ENCODE results near the gene MAPK14. TPM values are rescaled to one million over a fixed set of nuclear protein-coding genes. Genes with fewer than 3 reads are reported as not detected.

MAPK14 gene
- total and polyA plus RNA-seq, 2 of the 4 experiments (the other 2 are of a cell fraction): 28.4 to 74.4 TPM

GRCh38 chr6:36120018-36120417 lies 92.4 kb downstream of the MAPK14 start:
- H4K5ac ChIP-seq (ENCODE audit: low read depth, low read length): no peak overlapping the region
- H3K56ac ChIP-seq (ENCODE audit: extremely low read depth, insufficient read depth, low read length): no peak overlapping the region
- no peak overlapping the region for H4K91ac ChIP-seq (ENCODE audit: insufficient read depth, low read depth, low read length)
- no peak overlapping the region for H3K4me3 ChIP-seq (ENCODE audit: insufficient read depth, low read depth, low read length)
- TF ChIP-seq MAFK (IDR thresholded peaks at IDR 0.05; ENCODE audit: low read depth, low read length) (no peak), CTCF (conservative IDR thresholded peaks at IDR 0.05; ENCODE audit: low read depth, low read length) (no peak), CEBPB (IDR thresholded peaks at IDR 0.05; ENCODE audit: low read depth, low read length) (no peak), RCOR1 (IDR thresholded peaks at IDR 0.05; ENCODE audit: insufficient replicate concordance, low read length) (no peak), CHD1 (IDR thresholded peaks at IDR 0.05; ENCODE audit: low read depth, low read length) (no peak), FOS (IDR thresholded peaks at IDR 0.05; ENCODE audit: low read depth, low read length) (no peak), POLR2A (IDR thresholded peaks at IDR 0.05; ENCODE audit: low read depth, low read length) (no peak), MXI1 (IDR thresholded peaks at IDR 0.05; ENCODE audit: borderline replicate concordance, low read depth, low read length) (no peak), BHLHE40 (IDR thresholded peaks at IDR 0.05; ENCODE audit: low read depth, low read length) (no peak)
- peaks cover 2% of the 10 kb centered on the region; the same call in 1 of the 2 replicates for H3K36me3 ChIP-seq (ENCODE audit: control insufficient read depth, insufficient read depth, low read length)
- ATAC-seq (ENCODE audit: low read depth) (no peak), DNase-seq (no peak)
- H3K9me3 ChIP-seq (ENCODE audit: control insufficient read depth, insufficient read depth, low read length): no peaks in the 10 kb centered on the region
- no peak overlapping the region for H2BK20ac ChIP-seq (ENCODE audit: low read depth, low read length)
- POLR2A ChIA-PET (ENCODE audit: unreplicated experiment): no interaction called here
- H3K4ac ChIP-seq (ENCODE audit: low read depth, low read length): no peak overlapping the region
- in situ Hi-C loops (cut with MboI; ENCODE audit: low sequenced_read_pairs) (loop anchor here (5.0 kb wide), 1 partner anchor 82 kb away; no protein-coding TSS in a partner anchor), intact Hi-C loops (cut with micrococcal nuclease) (no loop called here), dilution Hi-C loops (cut with HindIII; ENCODE audit: low sequenced_read_pairs, unreplicated experiment) (no loop called here)
- peaks cover 7% of the 10 kb centered on the region for H3K4me1 ChIP-seq (ENCODE audit: control insufficient read depth, insufficient read depth, low read length)
- H4K20me1 ChIP-seq (ENCODE audit: insufficient read depth, low read length): no peaks in the 10 kb centered on the region
- no peak overlapping the region for H2AK9ac ChIP-seq (replicated peaks; ENCODE audit: low read depth, low read length, poor library complexity)
- H3K27me3 ChIP-seq (ENCODE audit: control insufficient read depth, insufficient read depth, low read length): no peaks in the 10 kb centered on the region
- no peak overlapping the region for H4K8ac ChIP-seq (ENCODE audit: low read depth in 2 of 2, low read length in 2 of 2)
- H3K14ac ChIP-seq (replicated peaks; ENCODE audit: low read depth, low read length): no peak overlapping the region
- H2BK120ac ChIP-seq (ENCODE audit: low read depth, low read length): no peak overlapping the region
- no CpG with 5 or more reads among the region's 6 CpGs for WGBS, 2 experiments (ENCODE audit: extremely low coverage in 2 of 2, insufficient read length in 1 of 2)
- no peak overlapping the region for H3K27ac ChIP-seq (ENCODE audit: insufficient read depth, low read length)
- H3K18ac ChIP-seq (ENCODE audit: low read depth, low read length): no peak overlapping the region
- no peak overlapping the region for H2AK5ac ChIP-seq (ENCODE audit: low read depth, low read length)
- BruUV-seq (replicated peaks): no TSS peak
- CTCF ChIA-PET: interaction anchor here (0.8 kb wide), 1 partner anchor 221 kb away, joined by 3 read pairs; no protein-coding TSS in a partner anchor
- peaks cover 5% of the 10 kb centered on the region; the same call in 1 of the 2 replicates for H3K9me1 ChIP-seq (ENCODE audit: insufficient read depth, low read length)
- H2BK5ac ChIP-seq (ENCODE audit: low read depth, low read length, poor library complexity, severe bottlenecking): no peak overlapping the region
- no peak overlapping the region for H3K9ac ChIP-seq (ENCODE audit: low read depth, low read length)
- no peak overlapping the region for H3K23ac ChIP-seq (ENCODE audit: low read depth, low read length)
- no peak overlapping the region for H3K4me2 ChIP-seq (ENCODE audit: low read depth, low read length)
- no peak overlapping the region for H2BK15ac ChIP-seq (ENCODE audit: low read depth, low read length)
- no peaks in the 10 kb centered on the region for H3K79me1 ChIP-seq (ENCODE audit: low read depth in 1 of 2, low read length in 2 of 2)
- H2AFZ ChIP-seq (replicated peaks; ENCODE audit: low read length, poor library complexity): no peak overlapping the region
